NCI-H345 (cell line): ENCODE data around the gene MAGEA12.
"Not testable (repeated sequence)": the region's sequence is repeated elsewhere in the genome, so short reads cannot be mapped to it uniquely, and the experiment has no call there.

Experiments used
- DNase-seq: peaks from one replicate; lab custom pipeline; 2025; lab: John Stamatoyannopoulos, UW

MAGEA12 gene

DNA sequence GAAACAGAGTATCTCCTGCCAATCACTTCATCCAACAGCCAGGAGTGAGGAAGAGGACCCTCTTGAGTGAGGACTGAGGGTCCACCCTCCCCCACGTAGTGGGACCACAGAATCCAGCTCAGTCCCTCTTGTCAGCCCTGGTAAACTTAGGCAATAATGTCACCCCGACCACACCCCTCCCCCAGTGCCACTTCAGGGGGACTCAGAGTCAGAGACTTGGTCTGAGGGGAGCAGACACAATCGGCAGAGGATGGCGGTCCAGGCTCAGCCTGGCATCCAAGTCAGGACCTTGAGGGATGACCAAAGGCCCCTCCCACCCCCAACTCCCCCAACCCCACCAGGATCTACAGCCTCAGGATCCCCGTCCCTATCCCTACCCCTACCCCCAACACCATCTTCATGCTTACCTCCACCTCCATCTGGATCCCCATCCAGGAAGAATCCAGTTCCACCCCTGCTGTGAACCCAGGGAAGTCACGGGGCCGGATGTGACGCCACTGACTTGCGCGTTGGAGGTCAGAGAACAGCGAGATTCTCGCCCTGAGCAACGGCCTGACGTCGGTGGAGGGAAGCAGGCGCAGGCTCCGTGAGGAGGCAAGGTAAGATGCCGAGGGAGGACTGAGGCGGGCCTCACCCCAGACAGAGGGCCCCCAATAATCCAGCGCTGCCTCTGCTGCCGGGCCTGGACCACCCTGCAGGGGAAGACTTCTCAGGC lies at the start of gene MAGEA12, which contains the start of gene CSAG1:
Gene MAGEA12 (plus strand): TSS at position 497 of the 715 bp plus-strand sequence. CDS start 2,405 bp downstream, outside the sequence.
Gene CSAG1 (minus strand): TSS at position 461 of the 715 bp plus-strand sequence. CDS start 1,261 bp downstream, outside the sequence.
- no peak for DNase-seq

DNA sequence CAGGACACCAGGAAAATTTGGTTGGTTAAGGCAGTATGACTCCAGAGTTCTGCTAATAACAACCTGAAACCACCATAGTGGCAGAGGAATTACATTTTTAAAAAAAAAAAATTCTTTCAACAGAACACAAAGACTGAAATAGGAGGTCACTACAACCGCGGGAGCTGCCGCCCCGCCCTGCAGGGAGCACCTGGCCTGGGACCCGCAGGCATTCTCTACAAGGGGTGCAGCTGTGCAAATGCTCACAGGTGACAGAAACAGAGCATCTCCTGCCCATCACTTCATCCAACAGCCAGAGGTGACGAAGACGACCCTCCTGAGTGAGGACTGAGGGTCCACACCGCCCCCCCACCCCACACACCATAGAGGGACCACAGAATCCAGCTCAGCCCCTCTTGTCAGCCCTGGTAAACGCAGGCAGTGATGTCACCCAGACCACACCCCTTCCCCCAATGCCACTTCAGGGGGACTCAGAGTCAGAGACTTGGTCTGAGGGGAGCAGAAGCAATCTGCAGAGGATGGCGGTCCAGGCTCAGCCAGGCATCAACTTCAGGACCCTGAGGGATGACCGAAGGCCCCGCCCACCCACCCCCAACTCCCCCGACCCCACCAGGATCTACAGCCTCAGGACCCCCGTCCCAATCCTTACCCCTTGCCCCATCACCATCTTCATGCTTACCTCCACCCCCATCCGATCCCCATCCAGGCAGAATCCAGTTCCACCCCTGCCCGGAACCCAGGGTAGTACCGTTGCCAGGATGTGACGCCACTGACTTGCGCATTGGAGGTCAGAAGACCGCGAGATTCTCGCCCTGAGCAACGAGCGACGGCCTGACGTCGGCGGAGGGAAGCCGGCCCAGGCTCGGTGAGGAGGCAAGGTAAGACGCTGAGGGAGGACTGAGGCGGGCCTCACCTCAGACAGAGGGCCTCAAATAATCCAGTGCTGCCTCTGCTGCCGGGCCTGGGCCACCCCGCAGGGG lies 35.3 kb upstream of the MAGEA12 start, which contains the start of gene MAGEA3:
Gene MAGEA3 (plus strand): TSS at position 843 of the 980 bp plus-strand sequence. CDS start 2,039 bp downstream, outside the sequence.
- DNase-seq, result not testable (repeated sequence)

DNA sequence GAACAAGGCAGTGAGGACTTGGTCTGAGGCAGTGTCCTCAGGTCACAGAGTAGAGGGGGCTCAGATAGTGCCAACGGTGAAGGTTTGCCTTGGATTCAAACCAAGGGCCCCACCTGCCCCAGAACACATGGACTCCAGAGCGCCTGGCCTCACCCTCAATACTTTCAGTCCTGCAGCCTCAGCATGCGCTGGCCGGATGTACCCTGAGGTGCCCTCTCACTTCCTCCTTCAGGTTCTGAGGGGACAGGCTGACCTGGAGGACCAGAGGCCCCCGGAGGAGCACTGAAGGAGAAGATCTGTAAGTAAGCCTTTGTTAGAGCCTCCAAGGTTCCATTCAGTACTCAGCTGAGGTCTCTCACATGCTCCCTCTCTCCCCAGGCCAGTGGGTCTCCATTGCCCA lies 33.2 kb upstream of the MAGEA12 start:
- not testable (repeated sequence) for DNase-seq

- DNase-seq, result not testable (repeated sequence)
Observed at GRCh38 chrX:152706500-152706899, 27.1 kb upstream of the MAGEA12 start.

GRCh38 chrX:152709173-152709572 lies 24.4 kb upstream of the MAGEA12 start, which contains the start of gene CSAG2:
Gene CSAG2, minus strand, starts transcription at chrX:152709273. Its CDS starts 161 bp downstream, at chrX:152709112.
- not testable (repeated sequence) for DNase-seq

- not testable (repeated sequence) for DNase-seq
Observed at GRCh38 chrX:152713195-152713594, 20.4 kb upstream of the MAGEA12 start.

GRCh38 chrX:152713815-152714787 lies 19.5 kb upstream of the MAGEA12 start, which contains the start of gene MAGEA2B:
Gene MAGEA2B, plus strand, starts transcription at chrX:152714628. Its CDS starts 2,479 bp downstream, at chrX:152717107.
- not testable (repeated sequence) for DNase-seq

DNA sequence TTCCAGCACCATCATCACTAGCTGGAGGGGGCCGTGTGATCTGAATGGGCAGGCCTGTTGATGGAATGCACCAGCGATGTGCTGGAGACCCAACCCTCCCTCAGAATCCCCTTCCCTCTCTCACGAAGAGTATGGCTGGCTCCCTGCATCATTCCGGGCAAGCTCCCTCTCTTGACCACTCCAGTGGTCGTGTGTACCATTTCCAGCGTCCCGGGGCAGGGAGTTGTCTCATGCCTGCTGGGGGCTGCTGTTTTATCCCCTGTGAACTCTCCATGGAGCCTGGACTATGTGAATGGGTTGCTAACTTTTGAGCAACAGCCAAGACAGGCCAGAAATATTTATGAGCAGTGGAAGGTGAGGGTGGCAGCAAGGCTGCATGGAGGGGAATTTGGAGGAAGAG lies 8.1 kb upstream of the MAGEA12 start:
- no peak for DNase-seq

DNA sequence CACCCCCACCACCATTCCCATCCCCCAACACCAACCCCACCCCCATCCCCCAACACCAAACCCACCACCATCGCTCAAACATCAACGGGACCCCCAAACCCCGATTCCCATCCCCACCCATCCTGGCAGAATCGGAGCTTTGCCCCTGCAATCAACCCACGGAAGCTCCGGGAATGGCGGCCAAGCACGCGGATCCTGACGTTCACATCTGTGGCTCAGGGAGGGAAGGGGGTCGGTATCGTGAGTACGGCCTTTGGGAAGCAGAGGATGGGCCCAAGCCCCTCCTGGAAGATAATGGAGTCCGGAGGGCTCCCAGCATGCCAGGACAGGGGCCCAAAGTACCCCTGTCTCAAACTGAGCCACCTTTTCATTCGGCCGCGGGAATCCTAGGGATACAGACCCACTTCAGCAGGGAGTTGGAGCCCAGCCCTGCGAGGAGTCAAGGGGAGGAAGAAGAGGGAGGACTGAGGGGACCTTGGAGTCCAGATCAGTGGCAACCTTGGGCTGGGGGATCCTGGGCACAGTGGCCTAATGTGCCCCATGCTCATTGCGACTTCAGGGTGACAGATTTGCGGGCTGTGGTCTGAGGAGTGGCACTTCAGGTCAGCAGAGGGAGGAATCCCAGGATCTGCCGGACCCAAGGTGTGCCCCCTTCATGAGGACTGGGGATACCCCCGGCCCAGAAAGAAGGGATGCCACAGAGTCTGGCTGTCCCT lies 744 bp downstream of the MAGEA12 start:
- not testable (repeated sequence) for DNase-seq

GRCh38 chrX:152735101-152735500 lies 1.5 kb downstream of the MAGEA12 start:
- no peak for DNase-seq

DNA sequence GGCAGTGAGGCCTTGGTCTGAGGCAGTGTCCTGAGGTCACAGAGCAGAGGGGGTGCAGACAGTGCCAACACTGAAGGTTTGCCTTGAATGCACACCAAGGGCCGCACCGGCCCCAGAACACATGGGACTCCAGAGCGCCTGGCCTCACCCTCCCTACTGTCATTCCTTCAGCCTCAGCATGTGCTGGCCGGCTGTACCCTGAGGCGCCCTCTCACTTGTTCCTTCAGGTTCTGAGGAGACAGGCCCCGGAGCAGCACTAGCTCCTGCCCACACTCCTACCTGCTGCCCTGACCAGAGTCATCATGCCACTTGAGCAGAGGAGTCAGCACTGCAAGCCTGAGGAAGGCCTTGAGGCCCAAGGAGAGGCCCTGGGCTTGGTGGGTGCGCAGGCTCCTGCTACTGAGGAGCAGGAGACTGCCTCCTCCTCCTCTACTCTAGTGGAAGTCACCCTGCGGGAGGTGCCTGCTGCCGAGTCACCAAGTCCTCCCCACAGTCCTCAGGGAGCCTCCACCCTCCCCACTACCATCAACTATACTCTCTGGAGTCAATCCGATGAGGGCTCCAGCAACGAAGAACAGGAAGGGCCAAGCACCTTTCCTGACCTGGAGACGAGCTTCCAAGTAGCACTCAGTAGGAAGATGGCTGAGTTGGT lies 2.4 kb downstream of the MAGEA12 start:
- DNase-seq, result no peak

GRCh38 chrX:152736528-152736927 lies 3.0 kb downstream of the MAGEA12 start:
- not testable (repeated sequence) for DNase-seq

- no peak for DNase-seq
Observed at GRCh38 chrX:152738560-152738959, 5.0 kb downstream of the MAGEA12 start.

GRCh38 chrX:152753686-152754650 lies 20.4 kb downstream of the MAGEA12 start, which contains the start of gene MAGEA2:
Gene MAGEA2, minus strand, starts transcription at chrX:152753842. Its CDS starts 2,479 bp downstream, at chrX:152751363.
- not testable (repeated sequence) for DNase-seq

DNA sequence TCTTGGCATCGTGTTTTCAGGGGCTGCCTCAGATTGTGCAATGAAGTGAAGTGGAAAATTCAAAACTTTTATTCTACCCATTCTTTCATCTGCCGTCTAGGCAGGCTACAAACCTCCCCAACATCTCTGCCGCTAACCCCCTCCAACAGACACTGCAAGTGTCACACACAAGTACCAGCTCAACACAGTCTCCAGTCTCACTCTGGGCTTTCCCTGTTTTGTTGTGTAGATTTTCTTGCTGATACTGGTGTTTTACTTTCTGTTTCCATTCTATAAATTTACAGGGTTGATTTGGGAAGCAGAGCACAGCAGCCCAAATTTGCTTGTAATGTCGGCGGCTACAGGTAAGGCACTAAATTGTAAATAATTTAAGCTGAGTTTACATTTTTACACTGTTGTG lies 21.3 kb downstream of the MAGEA12 start:
- DNase-seq, result not testable (repeated sequence)

DNA sequence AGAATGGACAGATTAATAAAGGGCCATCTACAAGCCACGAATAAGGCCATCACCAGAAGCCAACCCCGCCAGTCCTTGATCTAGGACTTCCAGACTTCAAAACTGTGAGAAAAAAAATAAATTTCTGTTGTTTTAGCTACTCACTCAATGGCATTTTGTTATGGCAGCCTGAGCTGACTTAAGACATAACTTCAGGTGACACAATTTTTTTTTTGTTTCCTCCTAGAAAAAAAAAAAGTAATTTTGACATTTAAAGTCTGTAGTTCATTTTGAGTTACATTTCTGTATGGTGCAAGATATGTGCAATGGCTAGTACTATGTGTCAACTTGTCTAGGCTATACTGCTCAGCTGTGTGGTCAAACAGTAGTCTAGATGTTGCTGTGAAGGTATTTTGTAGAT lies 25.4 kb downstream of the MAGEA12 start, which contains the start of gene CSAG3:
Gene CSAG3 (plus strand): TSS at position 301 of the 400 bp plus-strand sequence.
- DNase-seq, result not testable (repeated sequence)

GRCh38 chrX:152759544-152759943 lies 26.0 kb downstream of the MAGEA12 start:
- DNase-seq, result not testable (repeated sequence)

- not testable (repeated sequence) for DNase-seq
Observed at GRCh38 chrX:152761582-152761981, 28.0 kb downstream of the MAGEA12 start.
